ENCODE results near the gene SLC35G2.

DNA sequence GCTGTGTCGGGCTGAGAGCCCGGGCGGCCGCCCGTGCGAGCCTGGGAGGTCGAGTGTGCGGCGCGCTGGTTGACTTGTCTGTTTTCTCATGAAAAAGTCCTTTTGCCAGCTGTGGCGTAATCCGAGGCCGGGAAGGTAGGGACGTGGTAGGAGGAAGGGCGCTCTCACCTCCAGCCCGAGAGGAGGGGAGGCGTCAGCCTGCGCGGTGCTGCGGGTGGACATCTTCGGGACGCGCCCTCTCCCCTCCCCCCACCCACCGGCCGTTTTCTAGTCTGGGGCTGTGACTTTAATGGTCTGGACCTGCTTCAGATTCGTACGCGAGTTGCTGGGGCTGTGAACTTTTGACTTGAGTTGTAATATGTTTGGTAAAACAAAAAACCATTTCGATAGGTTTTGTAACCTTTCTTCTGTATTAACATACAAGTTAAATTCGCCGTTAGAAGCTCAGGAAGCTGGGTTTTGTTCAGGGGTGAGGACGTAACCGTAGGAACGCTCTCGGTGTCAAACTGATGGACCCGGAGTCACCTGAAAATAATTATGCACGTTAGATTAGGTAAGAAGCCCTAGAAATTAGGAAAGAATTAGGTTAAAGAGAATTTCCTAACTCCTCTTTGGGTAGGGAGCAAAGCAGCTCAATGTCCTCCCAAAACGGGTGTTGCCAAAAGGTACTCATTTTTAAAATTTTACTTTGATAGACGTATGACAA lies 43.8 kb downstream of the SLC35G2 start:
- no peak for TF ChIP-seq EZH2 (IDR thresholded peaks at IDR 0.05; ENCODE audit: low read length, unreplicated experiment)
- TF ChIP-seq, protein P1, sequence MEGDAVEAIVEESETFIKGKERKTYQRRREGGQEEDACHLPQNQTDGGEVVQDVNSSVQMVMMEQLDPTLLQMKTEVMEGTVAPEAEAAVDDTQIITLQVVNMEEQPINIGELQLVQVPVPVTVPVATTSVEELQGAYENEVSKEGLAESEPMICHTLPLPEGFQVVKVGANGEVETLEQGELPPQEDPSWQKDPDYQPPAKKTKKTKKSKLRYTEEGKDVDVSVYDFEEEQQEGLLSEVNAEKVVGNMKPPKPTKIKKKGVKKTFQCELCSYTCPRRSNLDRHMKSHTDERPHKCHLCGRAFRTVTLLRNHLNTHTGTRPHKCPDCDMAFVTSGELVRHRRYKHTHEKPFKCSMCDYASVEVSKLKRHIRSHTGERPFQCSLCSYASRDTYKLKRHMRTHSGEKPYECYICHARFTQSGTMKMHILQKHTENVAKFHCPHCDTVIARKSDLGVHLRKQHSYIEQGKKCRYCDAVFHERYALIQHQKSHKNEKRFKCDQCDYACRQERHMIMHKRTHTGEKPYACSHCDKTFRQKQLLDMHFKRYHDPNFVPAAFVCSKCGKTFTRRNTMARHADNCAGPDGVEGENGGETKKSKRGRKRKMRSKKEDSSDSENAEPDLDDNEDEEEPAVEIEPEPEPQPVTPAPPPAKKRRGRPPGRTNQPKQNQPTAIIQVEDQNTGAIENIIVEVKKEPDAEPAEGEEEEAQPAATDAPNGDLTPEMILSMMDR (conservative IDR thresholded peaks at IDR 0.05; ENCODE audit: low read depth, low read length): no peak

Data from PC-3 (cell line).